HCEC 1CT (cell line): ENCODE measurements around the gene CISH.

ENCODE experiments used
- DNase-seq: peaks from one replicate; pipeline ENCODE4 v3.0.0-alpha.2; 2017

The CISH gene

GRCh38 chr3:50635066-50635465, 23.5 kb upstream of the CISH start:
- DNase-seq: no peak

GRCh38 chr3:50633230-50633790, 21.7 kb upstream of the CISH start:
- DNase-seq: no peak

GRCh38 chr3:50632450-50632849, 20.9 kb upstream of the CISH start:
- no peak for DNase-seq

GRCh38 chr3:50630877-50631276, 19.3 kb upstream of the CISH start:
- DNase-seq: no peak

- DNase-seq: no peak
Measured at GRCh38 chr3:50630394-50630793, 18.8 kb upstream of the CISH start.

- no peak for DNase-seq
Measured at GRCh38 chr3:50628601-50629000, 17.0 kb upstream of the CISH start.

GRCh38 chr3:50627407-50628051, 16.0 kb upstream of the CISH start:
- peak; percentile 80 for DNase-seq

- DNase-seq: no peak
Measured at GRCh38 chr3:50626401-50626800, 14.8 kb upstream of the CISH start.

GRCh38 chr3:50625231-50626182, 13.9 kb upstream of the CISH start:
- no peak for DNase-seq

- no peak for DNase-seq
Measured at GRCh38 chr3:50624634-50625033, 13.1 kb upstream of the CISH start.

- DNase-seq: no peak
Measured at GRCh38 chr3:50623840-50624474, 12.4 kb upstream of the CISH start.

- no peak for DNase-seq
Measured at GRCh38 chr3:50622881-50623280, 11.3 kb upstream of the CISH start.

- DNase-seq: no peak
Measured at GRCh38 chr3:50620820-50621219, 9.2 kb upstream of the CISH start.

GRCh38 chr3:50620420-50620819, 8.8 kb upstream of the CISH start:
- no peak for DNase-seq

GRCh38 chr3:50617911-50618481, 6.4 kb upstream of the CISH start:
- DNase-seq: no peak

- no peak for DNase-seq
Measured at GRCh38 chr3:50617096-50617791, 5.7 kb upstream of the CISH start, which contains the start of gene MAPKAPK3. TSS of gene MAPKAPK3 (plus strand) at chr3:50617151. CDS start at chr3:50617566, 415 bp downstream.

- DNase-seq: peak; percentile 87
Measured at GRCh38 chr3:50616770-50617095, 5.2 kb upstream of the CISH start.

GRCh38 chr3:50616003-50616769, 4.6 kb upstream of the CISH start:
- peak; percentile 77 for DNase-seq

- DNase-seq: no peak
Measured at GRCh38 chr3:50615190-50615589, 3.6 kb upstream of the CISH start.

GRCh38 chr3:50612970-50613846, 1.6 kb upstream of the CISH start:
- DNase-seq: no peak
